B cell (primary cell): ENCODE data around the gene KLRB1. TPM values are rescaled to one million over a fixed set of nuclear protein-coding genes. Genes with fewer than 3 reads are reported as not detected.
A peak's percentile ranks its signal among the peaks of the same experiment; 100 is the strongest.

Experiments used
- ATAC-seq: fragments of 200-7000 bp; cut with Tn5 transposase; one replicate; pipeline ENCODE4 v1.10.0; 2021; ENCODE audit warnings: low read depth, mild to moderate bottlenecking, moderate number of reproducible peaks, moderate library complexity
- CTCF ChIA-PET: fragments of 350-600 bp; sonication (Branson Sonifier 250); formaldehyde crosslinking; loops from one replicate; lab custom pipeline; 2021; ENCODE audit warnings: antibody characterized with exemption, inconsistent platforms; lab: Charles Lee
- POLR2A ChIA-PET: fragments of 350-600 bp; sonication (Branson Sonifier 250); formaldehyde crosslinking; loops from one replicate; lab custom pipeline; 2021; ENCODE audit warnings: antibody characterized with exemption; lab: Charles Lee
- DNase-seq: peaks from one replicate; pipeline ENCODE4 v3.0.0; 2013
- H2AFZ ChIP-seq: 2 replicates; pipeline ENCODE4 v1.6.1; 2012; ENCODE audit warnings: mild to moderate bottlenecking, low read depth, low read length; ENCODE audit not compliant: insufficient read depth, poor library complexity, severe bottlenecking
- H3K27ac ChIP-seq, 2 donors: 1 replicate in 1 of 2; 2 replicates in 1 of 2; pipeline ENCODE4 v1.5.1; 2012 to 2013; ENCODE audit warnings: low read length in 2 of 2, mild to moderate bottlenecking in 2 of 2, moderate library complexity in 1 of 2
- H3K27me3 ChIP-seq, 4 experiments: fragments of 200-600 bp in 1 of 4; sonication (generic) in 1 of 4; replicated peaks in 1 of 4; 1 replicate in 2 of 4; 2 replicates in 2 of 4; pipeline versions ENCODE4 v1.6.1 to v1.7.0; 2013 to 2016; ENCODE audit warnings: low read length in 3 of 4, mild to moderate bottlenecking in 2 of 4, mixed read lengths in 1 of 4, moderate library complexity in 1 of 4; ENCODE audit not compliant: insufficient read depth in 4 of 4, control insufficient read depth in 3 of 4; ENCODE audit errors: control extremely low read depth in 1 of 4
- H3K36me3 ChIP-seq, 2 experiments: replicated peaks in 1 of 2; 1 replicate in 1 of 2; 2 replicates in 1 of 2; pipeline versions ENCODE4 v1.6.1 to v1.7.1; 2013; ENCODE audit warnings: low read length in 1 of 2; ENCODE audit not compliant: insufficient read depth in 2 of 2, control insufficient read depth in 1 of 2; ENCODE audit errors: control extremely low read depth in 1 of 2, extremely low read depth in 1 of 2
- H3K4me1 ChIP-seq, 2 donors: fragments of 200-600 bp in 1 of 2; sonication (generic) in 1 of 2; 1 replicate in 1 of 2; 2 replicates in 1 of 2; pipeline versions ENCODE4 v1.5.1 to v1.6.1; 2013 to 2017; ENCODE audit warnings: low read length in 2 of 2; ENCODE audit not compliant: control insufficient read depth in 2 of 2, insufficient read depth in 2 of 2
- H3K4me2 ChIP-seq: replicated peaks from 2 replicates; pipeline ENCODE3; 2012; ENCODE audit warnings: mild to moderate bottlenecking, low read depth, low read length; ENCODE audit not compliant: poor library complexity, severe bottlenecking
- H3K4me3 ChIP-seq, 5 experiments: fragments of 200-600 bp in 1 of 5; sonication (generic) in 1 of 5; 1 replicate in 3 of 5; 2 replicates in 2 of 5; pipeline versions ENCODE4 v1.5.1 to v1.7.0; 2011 to 2016; ENCODE audit warnings: low read length in 4 of 5, mild to moderate bottlenecking in 4 of 5, low read depth in 2 of 5, control low read depth in 1 of 5, moderate library complexity in 1 of 5; ENCODE audit not compliant: insufficient read depth in 1 of 5; ENCODE audit errors: control extremely low read depth in 1 of 5, extremely low read depth in 1 of 5
- H3K79me2 ChIP-seq: fragments of 200-600 bp; sonication (generic); one replicate; pipeline ENCODE4 v1.6.0; 2016; ENCODE audit warnings: low read length; ENCODE audit not compliant: control insufficient read depth, insufficient read depth
- H3K9ac ChIP-seq: fragments of 200-600 bp; sonication (generic); 2 replicates; pipeline ENCODE4 v1.6.1; 2017; ENCODE audit warnings: mild to moderate bottlenecking, low read length, moderate library complexity
- H3K9me3 ChIP-seq, 3 donors: one replicate each; pipeline versions ENCODE4 v1.6.1 to v1.7.1; 2013; ENCODE audit warnings: low read length in 2 of 3; ENCODE audit not compliant: control insufficient read depth in 2 of 3, insufficient read depth in 1 of 3; ENCODE audit errors: control extremely low read depth in 1 of 3
- H4K20me1 ChIP-seq: 2 replicates; pipeline ENCODE4 v1.6.0; 2012; ENCODE audit warnings: mild to moderate bottlenecking, low read length; ENCODE audit not compliant: insufficient read depth, control insufficient read depth, poor library complexity, severe bottlenecking
- H3K27ac Mint-ChIP-seq: one replicate; pipeline ENCODE4 v1.8.0; 2021; ENCODE audit warnings: mixed read lengths
- H3K27me3 Mint-ChIP-seq: one replicate; pipeline ENCODE4 v1.8.0; 2021; ENCODE audit warnings: mixed read lengths
- H3K4me1 Mint-ChIP-seq: one replicate; pipeline ENCODE4 v1.8.0; 2021; ENCODE audit warnings: mixed read lengths
- H3K4me3 Mint-ChIP-seq: one replicate; pipeline ENCODE4 v1.8.0; 2021; ENCODE audit warnings: mixed read lengths
- H3K9me3 Mint-ChIP-seq: one replicate; pipeline ENCODE4 v1.8.0; 2022; ENCODE audit warnings: mixed read lengths; ENCODE audit not compliant: insufficient read depth
- CTCF ChIP-seq: fragments of 200-600 bp; IDR thresholded peaks from one replicate; pipeline ENCODE4 v1.8.0; 2022; ENCODE audit warnings: antibody characterized with exemption, mild to moderate bottlenecking
- EZH2 ChIP-seq: IDR thresholded peaks from 2 replicates; pipeline ENCODE4 v1.6.1; 2012; ENCODE audit warnings: borderline replicate concordance, low read depth, mild to moderate bottlenecking, moderate library complexity, low read length; ENCODE audit not compliant: insufficient read depth, poor library complexity, severe bottlenecking
- WGBS: methylation state at CpG from one replicate; pipeline ENCODE4 v1.1.5; 2013; ENCODE audit warnings: missing lambda C conversion rate; ENCODE audit not compliant: insufficient coverage; 5-methylcytosine and 5-hydroxymethylcytosine counted together
- intact Hi-C: fragments of 100-400 bp; cut with micrococcal nuclease; formaldehyde crosslinking; loops from one replicate; pipeline ENCODE4 v1.10.0; 2022
- polyA plus RNA-seq: library from polyadenylated mRNA; depleted of rRNA; stranded (reverse); fragments of >200 nt; gene quantifications from 2 replicates; pipeline ENCODE4 v1.2.3, GENCODE V29; 2012
- total RNA-seq, 2 donors: library from RNA; stranded (reverse); fragments of 120-200 nt in 1 of 2; gene quantifications; 1 replicate in 1 of 2; 2 replicates in 1 of 2; pipeline versions ENCODE4 v1.2.3 to v1.2.4, GENCODE V29; 2013 to 2022

Gene KLRB1
- total and polyA plus RNA-seq, 2 donors (not counting 1 experiment from before 2014, with no cell fraction given), result 0.12 TPM; not detected in 1

GRCh38 chr12:9634969-9635754 lies 27.4 kb upstream of the KLRB1 start:
- ChIA-PET CTCF (interaction anchor here (0.6 to 7.7 kb wide), 29 partner anchors 12 to 286 kb away, joined by 3 to 113 read pairs (median 6); partner anchors contain the start of gene CLEC2D), POLR2A (interaction anchor here (1.3 kb wide), 1 partner anchor 13 kb away, joined by 3 read pairs; no protein-coding TSS in a partner anchor)
- TF ChIP-seq CTCF (no peak), EZH2 (no peak)
- Histone ChIP-seq H3K4me2 (peak overlapping the region; percentile 51), H4K20me1 (no peaks in the 10 kb centered on the region), H3K36me3 (no peaks in the 10 kb centered on the region), H3K27ac (peak overlapping the region in 1 of 2 donors; percentile 82), H3K79me2 (peaks cover 42% of the 10 kb centered on the region), H3K4me3 (no peak overlapping the region), H3K9me3 (peaks cover 0 to 11% (median 10%) of the 10 kb centered on the region in 3 donors), H3K4me1 (peaks cover 48 to 55% of the 10 kb centered on the region in 2 donors), H2AFZ (peak overlapping the region; percentile 16), H3K9ac (no peak overlapping the region), H3K27me3 (no peaks in the 10 kb centered on the region)
- DNase-seq (no peak), ATAC-seq (no peak)
- WGBS, result no CpG with 5 or more reads among the region's 2 CpGs
- Mint-ChIP-seq H3K4me3 (peak overlapping the region; percentile 51), H3K9me3 (peaks cover 2% of the 10 kb centered on the region), H3K27me3 (no peaks in the 10 kb centered on the region), H3K27ac (peak overlapping the region; percentile 76), H3K4me1 (peaks cover 57% of the 10 kb centered on the region)
- intact Hi-C loops, result loop anchor here (1.0 kb wide), 5 partner anchors 13 to 163 kb away; partner anchors contain the start of gene CLEC2D
